Activated CD4-positive, alpha-beta T cell treated with anti-CD3 and anti-CD28 coated beads, Interleukin-2, amount 50 U/mL, for 4 hours (primary cell): ENCODE data around the gene ORC5.
"Not testable (repeated sequence)": the region's sequence is repeated elsewhere in the genome, so short reads cannot be mapped to it uniquely, and the experiment has no call there.

Experiments
- DNase-seq, 2 experiments: peaks; one replicate each; pipeline ENCODE4 v3.0.0-alpha.2; 2020

The ORC5 gene

GRCh38 chr7:104207731-104208420 lies at the start of gene ORC5:
ORC5 (minus strand) TSS chr7:104208013; CDS start chr7:104207904, 109 bp downstream.
- DNase-seq, result peak; percentile 58 to 68

GRCh38 chr7:104255616-104256015 lies 47.8 kb upstream of the ORC5 start:
- DNase-seq, result no peak

- no peak for DNase-seq
These were observed 47.4 kb upstream of the ORC5 start for GRCh38 chr7:104255194-104255593.

GRCh38 chr7:104254696-104255095 lies 46.9 kb upstream of the ORC5 start:
- DNase-seq, result no peak

- DNase-seq, result no peak
These were observed 44.8 kb upstream of the ORC5 start for GRCh38 chr7:104252409-104253134.

- DNase-seq, result no peak
These were observed 34.8 kb upstream of the ORC5 start for GRCh38 chr7:104242638-104243037.

- DNase-seq, result no peak
These were observed 33.9 kb upstream of the ORC5 start for GRCh38 chr7:104241538-104242209.

- DNase-seq, result no peak
These were observed 33.3 kb upstream of the ORC5 start for GRCh38 chr7:104241135-104241534.

- no peak for DNase-seq
These were observed 32.6 kb upstream of the ORC5 start for GRCh38 chr7:104240401-104240800.

- not testable (repeated sequence) for DNase-seq
These were observed 27.2 kb upstream of the ORC5 start for GRCh38 chr7:104234990-104235389.

- peak; percentile 8 to 14 for DNase-seq
These were observed 23.5 kb upstream of the ORC5 start for GRCh38 chr7:104231054-104232046.

- DNase-seq, result no peak
These were observed 22.8 kb upstream of the ORC5 start for GRCh38 chr7:104230606-104231005.

GRCh38 chr7:104228442-104228841 lies 20.6 kb upstream of the ORC5 start:
- no peak for DNase-seq

GRCh38 chr7:104225451-104225850 lies 17.6 kb upstream of the ORC5 start:
- no peak for DNase-seq

GRCh38 chr7:104217620-104218019 lies 9.8 kb upstream of the ORC5 start:
- DNase-seq, result no peak

GRCh38 chr7:104209063-104209462 lies 1.2 kb upstream of the ORC5 start:
- DNase-seq, result no peak

- no peak for DNase-seq
These were observed 588 bp upstream of the ORC5 start for GRCh38 chr7:104208421-104208780.

- DNase-seq, result no peak
These were observed 474 bp downstream of the ORC5 start for GRCh38 chr7:104207348-104207730.

- DNase-seq, result no peak
These were observed 972 bp downstream of the ORC5 start for GRCh38 chr7:104206841-104207240.

- no peak for DNase-seq
These were observed 9.0 kb downstream of the ORC5 start for GRCh38 chr7:104198673-104199278.

- no peak for DNase-seq
These were observed 11.7 kb downstream of the ORC5 start for GRCh38 chr7:104196161-104196560.

GRCh38 chr7:104192434-104192833 lies 15.4 kb downstream of the ORC5 start:
- no peak for DNase-seq
